Panc1 (cell line): ENCODE measurements around the gene NAGA.

ENCODE experiments used
- POLR2AphosphoS5 ChIP-seq: IDR thresholded peaks from 2 replicates; pipeline ENCODE4 v1.6.1; 2012; ENCODE audit warnings: mild to moderate bottlenecking, low read depth, low read length, moderate library complexity
- REST ChIP-seq, 2 experiments: IDR thresholded peaks; 2 replicates each; pipeline ENCODE4 v1.6.1; 2011 to 2012; ENCODE audit warnings: low read depth in 2 of 2, control low read depth in 1 of 2, low read length in 1 of 2, mild to moderate bottlenecking in 1 of 2, moderate library complexity in 1 of 2; ENCODE audit not compliant: insufficient read depth in 1 of 2
- TF ChIP-seq, protein P1 (sequence below): fragments of 450-650 bp; IDR thresholded peaks from 2 replicates; pipeline ENCODE4 v1.5.1; 2017; ENCODE audit warnings: mild to moderate bottlenecking

DNA sequence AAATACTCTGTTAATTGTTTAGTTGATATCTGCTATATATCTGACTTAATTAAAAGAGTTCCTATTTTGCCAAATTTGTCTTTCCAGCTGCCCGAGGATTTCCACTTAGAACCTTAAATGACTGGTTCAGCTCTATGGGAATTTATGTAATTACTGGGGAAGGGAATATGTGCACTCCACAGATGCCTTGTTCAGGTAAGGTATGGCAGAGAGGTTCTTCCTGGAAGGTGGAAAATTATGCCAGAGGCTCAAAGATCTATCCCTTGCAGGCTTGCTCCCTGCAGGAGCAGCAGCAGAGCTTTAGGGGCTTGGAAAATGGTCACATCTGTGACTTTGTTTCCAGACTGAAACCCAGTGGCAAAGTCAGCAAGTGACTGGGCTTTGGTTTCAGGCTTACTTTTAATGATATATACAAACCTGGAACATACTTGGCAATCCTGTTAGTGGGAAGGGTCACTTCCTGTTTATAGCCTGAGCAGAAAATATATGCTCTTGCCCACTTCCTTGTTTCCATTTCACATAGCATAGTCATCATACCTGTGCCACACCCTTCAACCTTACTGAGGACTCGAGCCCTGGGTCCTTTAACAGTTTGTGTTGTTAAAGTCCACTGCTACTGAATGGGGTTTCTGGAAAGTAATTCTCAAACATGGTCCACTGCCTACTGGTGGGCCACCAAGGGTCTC, 48.3 kb downstream of the NAGA start:
- TF ChIP-seq, protein P1, sequence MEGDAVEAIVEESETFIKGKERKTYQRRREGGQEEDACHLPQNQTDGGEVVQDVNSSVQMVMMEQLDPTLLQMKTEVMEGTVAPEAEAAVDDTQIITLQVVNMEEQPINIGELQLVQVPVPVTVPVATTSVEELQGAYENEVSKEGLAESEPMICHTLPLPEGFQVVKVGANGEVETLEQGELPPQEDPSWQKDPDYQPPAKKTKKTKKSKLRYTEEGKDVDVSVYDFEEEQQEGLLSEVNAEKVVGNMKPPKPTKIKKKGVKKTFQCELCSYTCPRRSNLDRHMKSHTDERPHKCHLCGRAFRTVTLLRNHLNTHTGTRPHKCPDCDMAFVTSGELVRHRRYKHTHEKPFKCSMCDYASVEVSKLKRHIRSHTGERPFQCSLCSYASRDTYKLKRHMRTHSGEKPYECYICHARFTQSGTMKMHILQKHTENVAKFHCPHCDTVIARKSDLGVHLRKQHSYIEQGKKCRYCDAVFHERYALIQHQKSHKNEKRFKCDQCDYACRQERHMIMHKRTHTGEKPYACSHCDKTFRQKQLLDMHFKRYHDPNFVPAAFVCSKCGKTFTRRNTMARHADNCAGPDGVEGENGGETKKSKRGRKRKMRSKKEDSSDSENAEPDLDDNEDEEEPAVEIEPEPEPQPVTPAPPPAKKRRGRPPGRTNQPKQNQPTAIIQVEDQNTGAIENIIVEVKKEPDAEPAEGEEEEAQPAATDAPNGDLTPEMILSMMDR, result no peak
- no peak for TF ChIP-seq REST (IDR thresholded peaks at IDR 0.05; ENCODE audit: insufficient read depth in 1 of 2, low read depth in 2 of 2, low read length in 1 of 2)
- no peak for TF ChIP-seq POLR2AphosphoS5
